Measurements from ENCODE around the gene SLC49A4.

Gene SLC49A4

DNA sequence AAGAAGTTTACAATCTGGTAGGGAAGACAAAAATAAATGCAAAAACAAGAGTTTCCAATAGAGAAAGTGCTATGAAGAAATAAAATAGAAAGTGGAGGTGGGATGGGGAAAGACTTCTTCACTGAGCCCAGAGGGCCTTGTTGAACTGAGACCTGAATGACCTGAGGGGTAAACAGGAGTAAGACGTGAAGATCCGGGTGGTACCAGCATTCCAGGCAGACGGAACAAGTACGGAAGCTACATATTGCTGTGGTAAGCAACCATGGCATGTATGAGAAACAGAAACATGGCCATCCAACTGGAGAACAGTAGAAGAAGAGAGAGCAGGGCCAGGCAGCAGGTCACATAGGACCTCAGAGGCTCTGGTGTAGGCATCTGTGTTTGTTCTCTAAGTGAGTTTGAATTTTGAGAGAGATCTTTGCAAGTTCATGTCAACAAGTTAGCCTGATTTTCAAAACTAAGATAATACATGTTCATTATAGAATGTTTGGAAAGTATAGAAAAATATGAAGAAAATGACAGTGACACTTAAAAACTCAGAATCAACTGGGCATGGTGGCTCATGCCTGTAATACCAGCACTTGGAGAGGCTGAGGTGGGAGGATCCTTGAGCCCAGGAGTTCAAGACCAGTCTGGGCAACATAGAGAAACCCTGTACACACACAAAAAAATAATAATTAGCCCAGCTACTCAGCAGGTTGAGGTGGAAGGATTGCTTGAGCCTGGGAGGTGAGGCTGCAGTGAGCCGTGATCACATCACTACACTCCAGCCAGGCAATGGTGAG is 64.3 kb downstream of the SLC49A4 start:
- no peak for FAIRE-seq

GRCh38 chr3:122862381-122862780 is 67.5 kb downstream of the SLC49A4 start:
- FAIRE-seq: no peak

DNA sequence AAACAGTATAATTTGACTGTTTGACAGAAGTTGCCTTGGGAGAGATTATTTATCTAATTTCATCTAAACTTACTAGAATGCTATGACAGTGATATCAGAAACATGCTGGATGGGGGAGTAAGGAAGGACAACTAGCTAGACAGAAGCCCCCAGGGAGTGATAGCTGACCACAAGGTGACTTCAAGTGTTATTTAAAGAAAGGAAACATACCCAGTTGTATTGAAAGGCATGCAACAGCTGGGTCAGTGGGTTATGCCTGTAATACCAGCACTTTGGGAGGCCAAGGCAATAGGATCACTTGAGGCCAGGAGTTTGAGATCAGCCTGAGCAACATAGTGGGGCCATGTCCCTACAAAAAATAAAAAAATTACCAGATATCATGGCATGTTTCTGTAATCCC is 69.6 kb downstream of the SLC49A4 start:
- no peak for FAIRE-seq

- FAIRE-seq: no peak
Observed at GRCh38 chr3:122868322-122868721, 73.5 kb downstream of the SLC49A4 start.

DNA sequence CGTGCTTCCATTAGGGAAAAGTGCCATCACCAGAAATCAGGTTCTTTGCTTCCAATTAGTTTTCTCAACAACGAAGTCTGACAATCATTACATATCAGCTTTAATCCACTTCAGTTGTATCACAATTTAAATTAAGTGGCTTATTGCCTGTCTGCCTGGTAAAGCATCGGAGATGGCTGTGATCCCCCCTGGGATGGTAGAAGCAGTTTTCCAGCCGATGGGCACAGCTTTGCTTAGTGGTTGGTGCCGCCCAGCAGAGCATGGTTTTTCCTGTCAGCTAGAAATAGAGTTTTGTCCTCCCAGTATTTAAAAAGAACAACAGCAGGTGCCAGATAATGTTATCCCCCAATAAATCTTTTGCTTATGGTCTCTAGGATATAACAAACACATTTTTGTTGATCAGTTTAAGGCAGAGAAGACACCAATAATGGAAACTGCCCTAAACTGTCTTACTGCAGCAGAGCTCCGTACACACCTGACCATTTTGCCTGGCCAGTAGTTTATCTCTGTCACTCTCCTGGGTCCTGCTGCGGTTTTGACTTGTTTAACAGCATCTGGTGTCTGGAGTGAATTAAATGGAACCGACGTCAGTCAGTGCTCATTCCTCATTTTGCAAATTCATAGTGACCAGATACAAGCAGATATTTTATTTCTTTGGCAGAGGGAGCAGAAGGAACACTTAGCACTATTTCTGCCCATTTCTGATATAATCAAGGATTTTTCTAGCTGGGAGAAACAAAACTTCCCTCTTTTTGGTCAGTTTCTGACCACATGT is 79.1 kb downstream of the SLC49A4 start:
- no peak for FAIRE-seq

- FAIRE-seq: no peak
Observed at GRCh38 chr3:122875547-122876127, 80.8 kb downstream of the SLC49A4 start.

DNA sequence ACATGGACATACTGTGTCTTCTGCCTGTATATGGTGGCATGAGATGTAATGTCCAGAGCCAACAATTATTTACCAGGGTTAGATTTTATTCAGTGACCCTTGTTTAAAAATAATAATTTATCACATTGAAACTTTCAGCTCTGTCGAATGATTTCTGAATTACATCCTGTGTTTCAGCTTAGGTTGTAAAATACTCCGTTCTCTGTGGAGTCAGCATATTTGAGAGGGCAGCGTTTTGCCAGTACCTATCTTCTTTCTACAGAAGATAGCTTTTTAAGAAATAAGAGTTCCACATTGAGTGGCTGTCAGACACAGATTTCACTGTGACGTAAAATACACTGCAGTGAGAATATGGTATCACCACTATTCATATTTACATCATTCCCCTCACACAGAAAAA is 85.3 kb downstream of the SLC49A4 start:
- no peak for FAIRE-seq

- no peak for FAIRE-seq
Observed at GRCh38 chr3:122880624-122881023, 85.8 kb downstream of the SLC49A4 start.

- FAIRE-seq: no peak
Observed at GRCh38 chr3:122882361-122882947, 87.6 kb downstream of the SLC49A4 start.

DNA sequence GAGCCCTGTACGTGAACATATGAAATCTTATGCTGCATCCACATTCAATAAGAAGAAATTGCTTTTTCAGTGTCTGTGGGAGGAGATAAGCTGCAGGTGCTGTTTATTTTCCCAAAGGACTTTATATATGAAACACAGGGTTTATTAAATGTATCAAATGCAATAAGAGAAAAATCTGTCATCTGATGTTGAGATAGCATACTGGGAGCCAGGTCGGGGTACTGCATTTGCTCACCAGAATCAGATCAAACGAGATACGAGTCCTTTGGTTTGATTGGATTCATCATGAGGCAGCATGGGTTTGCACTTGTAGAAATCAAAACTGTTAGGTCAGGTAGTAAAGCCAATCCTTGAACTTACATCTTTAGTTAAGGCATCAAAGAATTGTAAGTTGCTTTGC is 91.4 kb downstream of the SLC49A4 start:
- no peak for FAIRE-seq

- no peak for FAIRE-seq
Observed at GRCh38 chr3:122886946-122887345, 92.1 kb downstream of the SLC49A4 start.

DNA sequence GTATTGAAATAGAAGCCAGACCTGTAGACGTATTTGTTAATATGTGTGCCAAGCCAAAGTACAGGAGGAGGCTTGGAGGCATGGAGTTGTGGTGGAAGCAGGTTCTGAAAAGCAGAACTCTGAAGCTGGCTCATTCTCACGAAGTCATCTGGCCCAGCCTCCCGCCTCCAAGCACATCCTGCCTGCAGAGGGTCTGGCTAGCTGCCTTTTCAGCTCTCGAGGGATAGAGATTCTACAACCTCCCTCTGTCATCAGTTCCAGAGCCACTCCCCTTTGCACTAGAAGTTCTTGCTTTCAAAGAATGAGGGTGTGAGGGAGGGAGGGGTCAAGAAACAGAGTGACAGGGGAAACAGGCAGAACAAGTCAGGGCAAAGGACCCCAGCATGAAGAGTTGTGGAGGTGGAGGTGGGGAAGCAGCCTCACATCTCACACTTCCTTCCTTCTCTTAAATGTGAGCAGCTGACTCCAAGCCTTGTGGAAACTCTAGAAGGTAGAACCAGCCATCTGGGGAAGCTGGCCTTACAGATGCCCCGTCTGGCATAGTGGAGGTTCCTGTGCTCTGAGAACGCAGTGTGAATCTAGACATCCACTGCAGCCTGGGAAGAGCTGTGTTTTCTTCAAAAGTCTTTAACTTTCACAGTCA is 95.3 kb downstream of the SLC49A4 start:
- FAIRE-seq: no peak

- no peak for FAIRE-seq
Observed at GRCh38 chr3:122890720-122891220, 95.9 kb downstream of the SLC49A4 start.

- no peak for FAIRE-seq
Observed at GRCh38 chr3:122892118-122892960, 97.5 kb downstream of the SLC49A4 start.

DNA sequence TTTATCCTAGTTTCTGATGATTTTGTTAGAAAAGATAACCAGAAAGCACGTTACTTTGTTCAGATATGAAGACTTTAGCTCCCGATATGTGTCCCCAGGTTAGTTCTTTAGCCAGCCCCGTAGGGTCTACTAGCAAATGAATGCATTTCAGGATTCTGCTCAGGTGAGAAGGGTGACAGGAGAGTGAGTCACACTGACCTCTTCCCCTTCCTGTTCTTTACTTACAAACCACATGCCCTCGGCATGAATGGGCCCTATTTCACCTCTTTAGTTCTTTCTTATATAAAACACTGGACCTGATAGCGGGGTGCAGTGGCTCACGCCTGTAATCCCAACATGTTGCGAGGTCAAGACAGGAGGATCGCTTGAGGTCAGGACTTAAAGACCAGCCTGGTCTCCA is 98.4 kb downstream of the SLC49A4 start:
- no peak for FAIRE-seq

GRCh38 chr3:122893754-122894668 is 99.1 kb downstream of the SLC49A4 start:
- no peak for FAIRE-seq

DNA sequence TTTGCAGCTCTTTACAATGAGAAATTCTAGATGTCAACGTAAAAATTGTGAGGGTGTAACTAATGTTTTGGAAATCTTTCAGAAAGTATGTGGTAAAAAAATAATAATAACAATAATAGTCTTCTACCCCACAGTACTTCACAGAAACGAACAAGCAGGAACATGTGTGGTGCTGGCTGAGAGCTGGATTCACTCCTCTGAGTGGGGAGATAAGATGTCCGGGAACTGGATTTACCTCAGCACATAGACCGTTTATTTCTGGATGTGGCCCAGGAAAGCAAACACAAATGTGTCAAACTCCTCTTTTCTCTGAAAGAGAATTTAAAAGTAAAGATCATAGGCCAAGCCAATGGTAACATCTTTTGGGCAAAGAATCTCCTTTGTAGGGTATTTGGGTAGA is 103.4 kb downstream of the SLC49A4 start:
- FAIRE-seq: no peak

- FAIRE-seq: no peak
Observed at GRCh38 chr3:122902326-122902725, 107.5 kb downstream of the SLC49A4 start.

GRCh38 chr3:122903171-122903570 is 108.3 kb downstream of the SLC49A4 start:
- no peak for FAIRE-seq

DNA sequence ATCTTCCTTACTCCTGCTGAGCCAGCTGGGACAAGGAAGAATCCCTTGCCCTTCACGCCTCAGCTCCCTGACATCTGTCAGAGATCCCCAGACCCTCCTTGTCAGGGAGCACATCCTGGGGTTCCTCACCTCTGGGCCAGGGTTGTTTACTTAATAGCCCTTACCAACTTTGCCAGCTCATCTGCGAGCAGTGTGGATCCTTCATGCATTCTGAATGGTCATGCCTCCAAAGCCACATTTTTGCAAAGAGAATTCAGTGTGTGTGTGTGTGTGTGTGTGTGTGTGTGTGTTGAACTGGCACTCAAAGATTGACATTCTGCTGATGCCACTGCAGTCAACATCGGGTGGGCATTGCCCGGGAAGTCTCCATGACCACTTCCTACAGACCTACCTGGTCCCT is 112.6 kb downstream of the SLC49A4 start:
- no peak for FAIRE-seq

GRCh38 chr3:122908251-122908650 is 113.4 kb downstream of the SLC49A4 start:
- FAIRE-seq: no peak

Measured in colon (tissue), 2 donors.